HG02852 (cell line): Measurements from ENCODE around the gene ITGA7.

Source experiments
- ATAC-seq: cut with Tn5 transposase; IDR thresholded peaks from one replicate; pipeline ENCODE4 v1.9.1; 2021; ENCODE audit warnings: mild to moderate bottlenecking, moderate library complexity; ENCODE audit not compliant: unreplicated experiment

The ITGA7 gene

DNA sequence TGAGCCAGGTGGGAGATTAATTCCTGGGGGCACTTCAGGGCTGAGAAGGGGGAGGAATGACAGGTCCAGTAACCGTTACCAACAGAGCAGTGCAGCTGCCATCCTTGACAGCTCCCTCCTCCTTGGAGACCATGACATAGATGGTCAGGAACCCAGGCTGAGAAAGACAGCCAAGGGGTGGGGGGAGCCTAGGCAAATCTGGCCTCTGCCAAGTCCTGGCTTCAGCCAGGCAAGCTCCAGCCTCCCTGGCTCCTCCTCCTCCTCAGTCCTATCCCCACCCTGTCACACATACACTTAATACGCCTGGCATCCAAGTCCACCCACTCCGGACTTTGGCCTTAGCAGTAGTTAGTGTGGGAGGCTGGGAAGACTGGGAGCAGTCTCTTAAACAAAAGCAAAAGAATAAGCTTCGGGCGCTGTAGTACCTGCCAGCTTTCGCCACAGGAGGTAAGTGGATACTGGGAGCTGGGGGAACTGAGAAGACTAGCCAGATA, 12.4 kb upstream of the ITGA7 start, which contains the start of gene RDH5:
RDH5 (plus strand) TSS at position 323 of the 494 bp plus-strand sequence. CDS start 792 bp downstream, outside the sequence.
- no peak for ATAC-seq

GRCh38 chr12:55719371-55719770, 11.7 kb upstream of the ITGA7 start:
- no peak for ATAC-seq

DNA sequence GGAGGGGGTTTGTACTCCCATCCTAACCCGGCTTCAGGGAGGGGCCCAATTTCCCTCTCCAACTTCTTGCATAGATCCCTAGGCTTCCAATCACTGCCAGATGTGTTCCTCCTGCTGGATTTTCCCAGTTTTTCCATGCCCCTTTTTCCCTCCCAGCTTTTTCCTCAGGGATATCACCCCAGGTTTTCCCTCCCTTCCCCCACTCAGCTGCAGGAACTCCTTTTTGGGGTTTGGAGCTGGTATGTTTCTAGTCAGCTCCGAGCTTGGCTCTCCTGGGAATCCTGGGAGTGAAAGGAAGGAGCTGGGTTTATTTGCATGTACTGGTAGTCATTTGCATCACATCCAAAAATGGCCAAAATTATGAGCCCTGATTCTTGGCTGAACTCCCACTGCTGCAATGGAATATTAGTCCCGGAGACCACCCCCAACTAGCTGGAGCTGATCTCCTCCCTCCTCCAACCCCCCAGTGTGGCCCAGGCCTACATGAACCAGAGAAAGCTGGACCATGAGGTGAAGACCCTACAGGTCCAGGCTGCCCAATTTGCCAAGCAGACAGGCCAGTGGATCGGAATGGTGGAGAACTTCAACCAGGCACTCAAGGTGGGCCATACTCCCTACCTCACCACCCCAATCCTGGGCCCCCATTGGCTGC, 11.0 kb upstream of the ITGA7 start:
- ATAC-seq: no peak

DNA sequence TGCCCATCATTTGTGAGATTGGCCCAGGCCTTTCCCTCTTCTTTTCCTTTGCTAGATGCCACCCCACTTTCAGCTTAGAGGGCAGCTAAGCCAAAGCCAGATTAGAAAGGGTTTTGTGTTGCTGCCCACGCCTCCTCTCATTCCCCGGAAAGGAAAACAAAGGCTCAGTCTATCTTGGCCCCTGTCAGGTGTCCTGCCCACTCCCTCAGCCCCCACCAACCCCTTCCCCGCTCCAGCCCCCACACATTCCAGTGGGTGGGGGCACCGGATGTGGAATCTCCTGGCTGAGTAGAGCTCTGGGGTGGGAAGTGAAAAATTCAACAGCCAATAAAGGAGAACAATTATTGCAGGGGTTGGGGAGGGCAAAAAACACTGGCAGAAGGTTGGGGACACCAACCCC, 10.3 kb upstream of the ITGA7 start:
- no peak for ATAC-seq

GRCh38 chr12:55717011-55718007, 9.6 kb upstream of the ITGA7 start:
- no peak for ATAC-seq

- no peak for ATAC-seq
These were observed 8.9 kb upstream of the ITGA7 start for GRCh38 chr12:55716582-55716957.

DNA sequence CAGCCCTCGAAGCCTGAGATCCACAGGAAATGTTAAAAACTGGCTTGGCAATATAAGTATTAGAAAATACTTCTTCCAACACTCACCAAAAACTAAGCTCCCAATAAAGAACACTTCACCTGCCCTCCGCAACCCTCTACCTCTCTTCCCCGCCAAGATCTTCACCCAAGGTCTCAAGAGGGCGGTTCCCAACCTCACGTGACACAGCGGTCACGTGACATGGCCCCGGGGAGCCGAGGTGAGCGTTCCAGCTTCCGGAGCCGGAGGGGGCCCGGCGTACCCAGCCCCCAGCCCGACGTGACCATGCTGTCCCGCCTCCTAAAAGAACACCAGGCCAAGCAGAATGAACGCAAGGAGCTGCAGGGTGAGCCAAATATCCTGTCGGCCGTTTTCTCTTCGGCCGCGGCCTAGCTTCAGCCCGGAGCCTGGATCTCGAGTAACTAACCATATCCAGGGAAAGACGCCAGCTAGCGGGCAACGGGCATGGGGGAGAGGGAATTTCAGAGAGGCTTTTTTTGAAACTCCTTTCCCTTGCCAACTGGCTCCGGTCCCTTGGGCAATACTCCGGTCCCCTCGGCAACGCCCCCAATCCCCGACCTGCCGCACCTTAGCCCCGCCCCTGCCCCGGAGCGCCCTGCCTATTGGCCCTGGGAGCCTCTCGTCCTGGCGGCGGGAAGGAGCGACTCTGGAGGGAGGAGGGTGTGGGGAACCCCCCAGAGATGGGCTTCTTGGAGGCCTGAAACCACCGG, 8.3 kb upstream of the ITGA7 start, which contains the start of gene BLOC1S1:
BLOC1S1 (plus strand) TSS at position 214 of the 749 bp plus-strand sequence; CDS start at position 220, 6 bp downstream.
- peak; percentile 93 for ATAC-seq

DNA sequence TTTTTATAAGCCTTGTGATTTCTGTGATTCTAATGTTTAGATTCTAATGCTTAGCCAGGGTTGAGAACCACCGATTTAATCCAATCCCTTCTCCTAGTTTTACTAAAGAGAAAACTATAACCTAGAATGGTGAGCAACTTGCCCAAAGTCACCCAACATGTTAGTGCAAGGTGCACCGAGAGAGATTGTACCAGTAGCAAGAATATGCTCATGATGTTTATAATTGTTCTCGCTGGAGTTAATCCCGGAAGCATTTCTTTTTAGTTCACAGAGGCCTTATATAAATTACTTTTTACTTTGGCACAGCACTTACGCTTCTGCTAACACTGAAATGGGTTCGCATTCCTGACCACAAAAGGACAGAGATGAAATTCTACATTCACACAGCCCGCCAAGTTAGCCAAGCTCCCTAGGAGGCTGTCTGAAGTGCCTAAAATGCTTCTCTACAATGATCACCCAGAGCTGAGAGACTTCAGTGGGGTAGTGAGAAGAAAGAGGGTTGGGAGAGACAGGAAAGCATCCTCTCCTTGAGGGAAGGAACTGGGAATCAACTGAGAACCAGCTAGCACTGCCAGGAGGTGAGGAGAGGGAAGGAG, 7.6 kb upstream of the ITGA7 start:
- no peak for ATAC-seq

GRCh38 chr12:55713721-55714120, 6.0 kb upstream of the ITGA7 start:
- ATAC-seq: no peak

GRCh38 chr12:55712700-55713415, 5.2 kb upstream of the ITGA7 start:
- no peak for ATAC-seq

DNA sequence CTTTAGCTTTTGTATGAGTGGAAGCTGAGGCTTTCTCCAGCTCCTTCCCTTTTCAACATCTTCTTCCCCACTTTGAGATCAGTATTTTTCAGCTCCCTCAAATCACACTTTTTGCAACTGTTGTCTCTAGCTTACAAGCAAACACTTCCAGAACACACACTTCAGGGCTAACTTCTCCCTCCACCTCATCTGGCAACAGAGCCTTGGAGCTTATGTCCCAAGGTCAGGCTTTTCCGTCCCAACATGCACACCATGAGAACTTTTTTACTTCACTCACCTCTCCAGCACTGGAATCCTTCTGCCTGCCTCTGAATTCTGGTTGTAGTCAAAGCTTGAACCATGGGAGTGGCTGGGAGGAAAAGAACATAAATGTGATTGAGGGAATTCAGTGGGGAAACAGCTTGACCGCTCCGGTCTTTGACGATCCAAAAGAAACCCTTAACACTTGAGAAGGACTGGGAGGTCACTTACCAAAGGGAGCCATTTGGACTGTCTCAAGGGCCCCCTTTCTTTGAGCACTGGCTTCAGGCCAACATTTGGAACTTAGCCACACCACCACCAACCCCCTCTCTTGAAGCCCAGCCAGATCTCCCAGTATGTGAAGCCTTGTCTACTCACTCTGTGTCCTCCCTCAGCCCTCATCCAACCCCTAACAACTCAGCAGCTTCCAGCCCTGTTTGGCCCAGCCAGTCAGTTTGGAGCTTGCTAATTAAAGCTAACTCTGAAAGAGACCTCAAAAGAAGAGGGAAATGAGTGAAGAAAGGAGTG, 4.3 kb upstream of the ITGA7 start:
- ATAC-seq: no peak

DNA sequence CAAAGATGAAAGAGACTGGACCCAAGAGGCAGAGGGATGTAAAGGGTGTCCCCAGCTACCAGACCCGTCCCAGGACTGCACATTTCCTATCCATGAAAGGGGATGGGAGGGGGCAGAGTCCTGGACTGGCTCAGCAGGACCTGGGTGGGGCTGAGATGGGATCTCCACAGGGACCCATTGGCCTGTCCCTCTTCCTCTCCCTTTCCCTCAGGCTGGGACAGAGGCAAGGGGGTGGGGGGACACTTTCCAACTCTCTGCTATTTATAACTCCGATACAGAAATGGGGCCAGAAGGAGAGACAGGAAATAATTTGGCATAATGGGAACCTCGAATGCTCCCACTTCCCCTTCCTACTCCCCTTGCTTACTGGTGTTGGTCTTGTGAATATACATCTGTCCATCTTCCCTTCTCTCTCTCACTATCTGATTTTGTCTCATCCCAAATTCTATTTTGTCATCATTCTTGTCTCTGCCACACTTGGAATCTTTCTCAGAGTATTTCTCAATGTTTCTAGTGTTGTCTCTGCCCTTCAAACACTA, 1.1 kb upstream of the ITGA7 start:
- ATAC-seq: no peak

- no peak for ATAC-seq
These were observed 459 bp downstream of the ITGA7 start for GRCh38 chr12:55707219-55707671.

DNA sequence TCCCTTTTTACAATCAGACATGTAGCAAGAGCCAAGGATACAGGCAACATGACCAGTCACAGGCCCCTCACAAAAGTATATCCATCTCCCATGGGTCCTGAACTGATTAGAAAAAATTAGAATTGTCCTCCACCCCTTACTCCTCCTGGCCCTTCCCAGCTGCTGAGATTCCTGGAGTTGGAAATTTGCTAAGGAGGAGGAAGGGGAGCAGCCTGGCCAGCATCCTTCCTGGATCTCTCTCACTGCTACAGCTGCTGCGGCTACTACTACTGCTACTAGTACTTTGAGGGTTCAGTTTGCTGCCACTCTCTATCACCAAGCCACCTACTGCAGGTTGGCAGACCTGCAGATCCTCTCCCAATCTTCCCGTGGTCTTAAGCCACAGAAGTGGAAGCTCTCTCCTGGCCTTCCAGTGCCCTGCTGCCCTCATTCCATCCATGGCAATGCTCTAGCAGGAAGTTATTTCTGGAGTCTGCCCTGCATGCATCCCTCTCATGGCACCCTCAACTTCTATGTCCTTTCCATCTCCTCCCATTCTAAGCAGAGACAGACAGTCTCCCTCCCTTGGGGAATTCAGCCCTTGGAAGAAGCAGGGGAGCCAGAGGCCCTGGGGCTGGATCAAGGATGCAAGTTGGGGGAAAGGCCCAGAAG, 1.0 kb downstream of the ITGA7 start:
- ATAC-seq: no peak

DNA sequence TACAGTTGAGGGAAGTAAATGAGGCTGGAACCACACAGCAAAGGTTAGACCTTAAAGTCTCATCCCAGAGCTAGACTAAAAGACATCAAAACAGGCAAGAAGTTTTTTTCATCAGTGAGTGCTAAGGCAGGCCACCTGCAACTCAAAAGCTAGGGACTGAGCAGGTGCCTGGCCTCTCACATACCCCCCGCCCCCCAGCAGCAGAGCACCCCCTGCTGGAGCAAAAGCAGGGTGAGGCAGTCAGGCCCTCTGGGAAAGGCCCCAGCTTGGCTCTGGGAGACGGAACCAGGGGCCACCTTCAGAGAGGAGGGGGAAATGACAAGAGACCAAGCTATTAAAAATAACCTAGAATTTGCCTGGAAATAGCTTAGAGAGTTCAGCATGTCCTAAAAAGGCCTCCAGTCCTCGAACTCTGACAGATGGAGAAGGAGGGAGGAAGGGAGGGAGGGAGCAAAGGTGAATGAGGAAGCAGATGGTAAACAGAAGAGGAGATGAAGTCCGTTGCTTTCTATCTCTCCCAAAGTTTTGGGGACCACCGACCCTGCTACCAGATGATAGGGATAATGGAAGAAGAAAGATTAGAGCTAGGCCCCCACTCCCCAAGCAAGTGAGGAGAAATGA, 1.8 kb downstream of the ITGA7 start:
- ATAC-seq: no peak

DNA sequence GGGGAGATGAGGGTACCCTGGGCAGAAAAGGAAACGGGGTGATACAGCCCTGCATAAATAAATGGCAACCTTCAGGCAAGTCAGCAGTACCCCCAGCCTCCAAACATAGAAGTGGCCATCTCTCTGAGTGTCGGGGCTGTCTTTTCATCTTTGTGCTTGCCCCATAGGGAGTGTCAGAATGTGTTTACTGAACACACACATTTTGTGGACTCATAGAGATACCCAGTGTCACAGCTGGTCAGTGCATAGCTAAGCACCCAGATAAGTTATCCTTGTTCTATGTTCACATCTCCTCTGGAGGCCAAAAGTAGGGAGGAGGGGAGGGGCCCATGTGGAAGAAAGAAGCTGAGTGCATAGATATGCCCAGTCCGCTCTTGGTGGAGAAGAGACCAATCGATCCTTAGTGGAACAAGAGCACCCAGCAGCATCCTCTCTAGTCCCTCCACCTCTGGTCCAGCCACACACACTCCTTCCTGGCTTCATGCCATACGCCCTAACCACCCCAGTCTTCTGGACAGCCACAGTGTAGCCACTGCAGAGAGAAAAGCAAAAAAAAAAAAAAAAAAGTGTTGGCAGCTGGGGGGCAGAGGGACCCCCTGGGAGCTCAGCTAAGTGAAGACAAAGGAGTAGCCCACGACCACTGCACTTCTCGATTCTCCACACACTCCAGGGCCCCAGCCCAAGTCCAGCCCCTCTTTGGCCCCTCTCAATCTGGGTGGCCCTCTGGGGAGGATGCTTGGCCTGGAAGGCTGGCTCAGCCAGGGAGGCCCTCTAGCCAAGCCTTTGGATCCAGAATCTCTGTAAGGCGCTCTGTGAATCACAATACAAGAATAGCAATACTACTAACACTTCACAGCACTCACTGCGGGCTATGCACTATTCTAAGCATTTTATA, 2.6 kb downstream of the ITGA7 start:
- ATAC-seq: no peak
